Progenitor cell of endocrine pancreas (in vitro differentiated cells): Measurements from ENCODE around the gene FZD4. TPM values are rescaled to one million over a fixed set of nuclear protein-coding genes. Genes with fewer than 3 reads are reported as not detected.
"Not testable (repeated sequence)": the region's sequence is repeated elsewhere in the genome, so short reads cannot be mapped to it uniquely, and the experiment has no call there.

ENCODE experiments used
- DNase-seq: peaks from one replicate; pipeline ENCODE4 v3.0.0; 2021; ENCODE audit warnings: low spot score; ENCODE audit not compliant: unreplicated experiment
- H3K27ac Mint-ChIP-seq: 2 replicates; pipeline ENCODE4 v1.8.0; 2021; ENCODE audit warnings: mild to moderate bottlenecking, moderate library complexity, mixed read lengths
- H3K27me3 Mint-ChIP-seq: 2 replicates; pipeline ENCODE4 v1.8.0; 2021; ENCODE audit warnings: mixed read lengths
- H3K36me3 Mint-ChIP-seq: 2 replicates; pipeline ENCODE4 v1.8.0; 2022; ENCODE audit warnings: mixed read lengths; ENCODE audit not compliant: insufficient read depth
- H3K4me1 Mint-ChIP-seq: 2 replicates; pipeline ENCODE4 v1.8.0; 2021; ENCODE audit warnings: low read depth, mixed read lengths
- H3K4me3 Mint-ChIP-seq: 2 replicates; pipeline ENCODE4 v1.8.0; 2021; ENCODE audit warnings: low read depth, mild to moderate bottlenecking, moderate library complexity, mixed read lengths
- H3K9me3 Mint-ChIP-seq: 2 replicates; pipeline ENCODE4 v1.8.0; 2021; ENCODE audit warnings: low read depth, mixed read lengths
- CTCF ChIP-seq: fragments of 200-600 bp; sonication (generic); IDR thresholded peaks from one replicate; pipeline ENCODE4 v1.5.0; 2021; ENCODE audit warnings: antibody characterized with exemption, mild to moderate bottlenecking; ENCODE audit not compliant: unreplicated experiment
- total RNA-seq: library from RNA; stranded (reverse); gene quantifications from 2 replicates; pipeline ENCODE4 v1.2.1, GENCODE V29; 2021

The FZD4 gene
- total RNA-seq, 1 donor from 2014 or later = 9.3 TPM

- H3K36me3 Mint-ChIP-seq = peaks cover 8% of the 10 kb centered on the region
- H3K4me1 Mint-ChIP-seq = peaks cover 9% of the 10 kb centered on the region
- no peak for DNase-seq
- H3K4me3 Mint-ChIP-seq = no peak overlapping the region
- H3K9me3 Mint-ChIP-seq = peaks cover 13% of the 10 kb centered on the region
- no peak overlapping the region for H3K27ac Mint-ChIP-seq
- TF ChIP-seq CTCF = no peak
- no peaks in the 10 kb centered on the region for H3K27me3 Mint-ChIP-seq
Observed at GRCh38 chr11:86969258-86969657, 14.1 kb upstream of the FZD4 start.

- H3K36me3 Mint-ChIP-seq, H3K4me3 Mint-ChIP-seq, H3K27ac Mint-ChIP-seq, DNase-seq, H3K27me3 Mint-ChIP-seq, H3K4me1 Mint-ChIP-seq: not testable (repeated sequence)
- peaks cover 10% of the 10 kb centered on the region for H3K9me3 Mint-ChIP-seq
Observed at GRCh38 chr11:86967601-86968000, 12.4 kb upstream of the FZD4 start.

GRCh38 chr11:86957976-86958646 is 2.9 kb upstream of the FZD4 start:
- DNase-seq = no peak
- H3K4me3 Mint-ChIP-seq = no peak overlapping the region
- peaks cover 31% of the 10 kb centered on the region for H3K4me1 Mint-ChIP-seq
- H3K27me3 Mint-ChIP-seq = no peaks in the 10 kb centered on the region
- peaks cover 2% of the 10 kb centered on the region for H3K36me3 Mint-ChIP-seq
- H3K9me3 Mint-ChIP-seq = peaks cover 2% of the 10 kb centered on the region
- no peak for TF ChIP-seq CTCF
- H3K27ac Mint-ChIP-seq = peak overlapping the region; percentile 42

- peaks cover 39% of the 10 kb centered on the region for H3K4me1 Mint-ChIP-seq
- no peak for TF ChIP-seq CTCF
- peak overlapping the region; percentile 97 for H3K27ac Mint-ChIP-seq
- no peaks in the 10 kb centered on the region for H3K36me3 Mint-ChIP-seq
- H3K4me3 Mint-ChIP-seq = peak overlapping the region; percentile 88
- DNase-seq = no peak
- no peaks in the 10 kb centered on the region for H3K9me3 Mint-ChIP-seq
- H3K27me3 Mint-ChIP-seq = no peaks in the 10 kb centered on the region
Observed at GRCh38 chr11:86956905-86957195, 1.7 kb upstream of the FZD4 start.

- DNase-seq = no peak
- no peak for TF ChIP-seq CTCF
- peak overlapping the region; percentile 45 for H3K4me3 Mint-ChIP-seq
- no peaks in the 10 kb centered on the region for H3K9me3 Mint-ChIP-seq
- H3K4me1 Mint-ChIP-seq = peaks cover 53% of the 10 kb centered on the region
- H3K27ac Mint-ChIP-seq = no peak overlapping the region
- no peaks in the 10 kb centered on the region for H3K27me3 Mint-ChIP-seq
- H3K36me3 Mint-ChIP-seq = peaks cover 4% of the 10 kb centered on the region
Observed at GRCh38 chr11:86955111-86955360, 159 bp downstream of the FZD4 start.

- Mint-ChIP-seq H3K4me3 (peak overlapping the region; percentile 75), H3K27me3 (no peaks in the 10 kb centered on the region)
Observed at GRCh38 chr11:86954269-86955110, 705 bp downstream of the FZD4 start.

More at GRCh38 chr11:86954269-86955110, 705 bp downstream of the FZD4 start:
- no peaks in the 10 kb centered on the region for H3K9me3 Mint-ChIP-seq
- peaks cover 4% of the 10 kb centered on the region for H3K36me3 Mint-ChIP-seq
- H3K4me1 Mint-ChIP-seq = peaks cover 54% of the 10 kb centered on the region
- no peak for TF ChIP-seq CTCF
- no peak for DNase-seq
- H3K27ac Mint-ChIP-seq = peak overlapping the region; percentile 61
